Mesothelial cell of epicardium (in vitro differentiated cells): ENCODE data around the gene SGCG. TPM values are rescaled to one million over a fixed set of nuclear protein-coding genes. Genes with fewer than 3 reads are reported as not detected.
"Not testable (repeated sequence)": the region's sequence is repeated elsewhere in the genome, so short reads cannot be mapped to it uniquely, and the experiment has no call there.

Source experiments
- DNase-seq, 2 experiments: peaks; one replicate each; pipeline ENCODE4 v3.0.0; 2021; ENCODE audit warnings: low spot score in 2 of 2; ENCODE audit not compliant: unreplicated experiment in 2 of 2
- H3K27ac Mint-ChIP-seq: 2 replicates; pipeline ENCODE4 v1.8.0; 2021; ENCODE audit warnings: mixed read lengths
- H3K27me3 Mint-ChIP-seq: 2 replicates; pipeline ENCODE4 v1.8.0; 2021; ENCODE audit warnings: low read depth, mixed read lengths
- H3K36me3 Mint-ChIP-seq: 2 replicates; pipeline ENCODE4 v1.8.0; 2021; ENCODE audit warnings: mixed read lengths
- H3K4me1 Mint-ChIP-seq: 2 replicates; pipeline ENCODE4 v1.8.0; 2021; ENCODE audit warnings: mixed read lengths
- H3K4me3 Mint-ChIP-seq: 2 replicates; pipeline ENCODE4 v1.8.0; 2021; ENCODE audit warnings: mild to moderate bottlenecking, moderate library complexity, mixed read lengths
- H3K9me3 Mint-ChIP-seq: 2 replicates; pipeline ENCODE4 v1.8.0; 2021; ENCODE audit warnings: mixed read lengths
- total RNA-seq: library from RNA; stranded (reverse); gene quantifications from 3 replicates; pipeline ENCODE4 v1.2.1, GENCODE V29; 2021
- TF ChIP-seq, protein P1 (sequence below): fragments of 200-600 bp; sonication (generic); IDR thresholded peaks from one replicate; pipeline ENCODE4 v1.5.0; 2021; ENCODE audit warnings: antibody characterized with exemption; ENCODE audit not compliant: unreplicated experiment

Gene SGCG
- total RNA-seq, 1 donor from 2014 or later: 12.9 TPM

DNA sequence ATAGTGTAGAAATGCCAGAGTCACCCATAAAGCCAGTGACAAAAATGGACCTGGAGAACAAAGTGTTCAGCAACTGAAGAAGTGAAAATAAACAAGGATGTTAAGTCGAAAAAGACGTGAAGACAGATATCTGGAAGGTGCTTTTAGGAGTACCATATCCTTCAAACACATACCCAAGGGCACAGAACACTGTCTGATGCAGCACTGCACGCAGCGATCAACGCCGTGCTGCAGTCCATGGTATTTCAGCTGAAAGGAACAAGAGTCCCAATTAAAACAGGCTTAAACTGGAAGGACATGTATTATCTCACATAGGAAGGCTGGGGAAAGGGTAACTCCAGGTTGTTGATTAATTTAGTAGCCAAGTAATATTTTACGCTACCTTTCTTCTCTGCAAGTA, 108.2 kb downstream of the SGCG start:
- Mint-ChIP-seq H3K4me3 (no peak overlapping the region), H3K27me3 (no peaks in the 10 kb centered on the region), H3K36me3 (peaks cover 17% of the 10 kb centered on the region), H3K9me3 (peaks cover 7% of the 10 kb centered on the region), H3K27ac (no peak overlapping the region), H3K4me1 (peaks cover 24% of the 10 kb centered on the region)
- TF ChIP-seq, protein P1, sequence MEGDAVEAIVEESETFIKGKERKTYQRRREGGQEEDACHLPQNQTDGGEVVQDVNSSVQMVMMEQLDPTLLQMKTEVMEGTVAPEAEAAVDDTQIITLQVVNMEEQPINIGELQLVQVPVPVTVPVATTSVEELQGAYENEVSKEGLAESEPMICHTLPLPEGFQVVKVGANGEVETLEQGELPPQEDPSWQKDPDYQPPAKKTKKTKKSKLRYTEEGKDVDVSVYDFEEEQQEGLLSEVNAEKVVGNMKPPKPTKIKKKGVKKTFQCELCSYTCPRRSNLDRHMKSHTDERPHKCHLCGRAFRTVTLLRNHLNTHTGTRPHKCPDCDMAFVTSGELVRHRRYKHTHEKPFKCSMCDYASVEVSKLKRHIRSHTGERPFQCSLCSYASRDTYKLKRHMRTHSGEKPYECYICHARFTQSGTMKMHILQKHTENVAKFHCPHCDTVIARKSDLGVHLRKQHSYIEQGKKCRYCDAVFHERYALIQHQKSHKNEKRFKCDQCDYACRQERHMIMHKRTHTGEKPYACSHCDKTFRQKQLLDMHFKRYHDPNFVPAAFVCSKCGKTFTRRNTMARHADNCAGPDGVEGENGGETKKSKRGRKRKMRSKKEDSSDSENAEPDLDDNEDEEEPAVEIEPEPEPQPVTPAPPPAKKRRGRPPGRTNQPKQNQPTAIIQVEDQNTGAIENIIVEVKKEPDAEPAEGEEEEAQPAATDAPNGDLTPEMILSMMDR: no peak
- no peak for DNase-seq

DNA sequence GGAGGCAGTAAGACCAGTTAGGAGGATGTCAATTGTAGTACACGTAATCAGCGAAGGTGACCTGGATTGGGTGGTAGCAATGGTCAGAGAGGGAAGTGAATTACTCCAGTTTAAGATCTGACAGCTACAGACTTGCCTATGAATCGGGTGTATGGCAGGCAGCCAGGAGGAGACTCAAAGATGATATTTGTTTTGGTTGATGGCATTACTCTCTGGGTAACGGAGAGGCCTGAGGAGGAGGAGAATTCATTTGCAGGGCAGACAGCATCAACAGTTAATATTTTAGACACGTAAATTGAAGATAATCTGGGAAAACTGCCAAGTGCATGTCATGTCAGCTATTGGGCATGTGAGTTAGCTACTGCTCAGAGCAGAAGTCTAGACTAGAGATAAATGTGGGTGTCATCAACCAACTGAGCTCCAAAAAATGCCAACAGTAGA, 109.2 kb downstream of the SGCG start:
- Mint-ChIP-seq H3K36me3 (peaks cover 9% of the 10 kb centered on the region), H3K4me1 (peaks cover 24% of the 10 kb centered on the region), H3K27me3 (no peaks in the 10 kb centered on the region), H3K9me3 (no peaks in the 10 kb centered on the region), H3K27ac (peak overlapping the region; percentile 76), H3K4me3 (no peak overlapping the region)
- peak; percentile 30 to 66 for DNase-seq
- TF ChIP-seq, protein P1: no peak

DNA sequence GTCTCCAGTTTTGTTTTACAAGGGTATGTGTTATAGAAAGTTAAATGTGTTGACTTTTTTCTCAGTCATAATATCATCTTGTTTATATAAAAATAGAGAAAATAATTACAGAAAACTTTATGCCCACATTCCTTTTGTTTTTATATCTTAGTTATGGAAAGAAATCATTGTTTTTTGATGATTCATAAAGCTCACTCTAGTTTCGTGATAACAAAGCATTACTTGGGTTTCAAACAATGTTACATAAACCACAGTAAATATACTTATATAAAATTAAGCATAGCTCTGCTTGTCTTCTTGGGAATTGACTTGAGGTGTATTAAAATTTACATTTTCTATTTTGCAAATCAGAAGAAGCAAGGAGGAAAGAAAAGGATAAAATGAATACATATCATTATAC, 111.8 kb downstream of the SGCG start:
- H3K27me3 Mint-ChIP-seq: no peaks in the 10 kb centered on the region
- no peak overlapping the region for H3K27ac Mint-ChIP-seq
- H3K36me3 Mint-ChIP-seq: peaks cover 15% of the 10 kb centered on the region
- H3K9me3 Mint-ChIP-seq: peaks cover 3% of the 10 kb centered on the region
- DNase-seq: no peak
- no peak overlapping the region for H3K4me3 Mint-ChIP-seq
- TF ChIP-seq, protein P1: no peak
- peaks cover 24% of the 10 kb centered on the region for H3K4me1 Mint-ChIP-seq

DNA sequence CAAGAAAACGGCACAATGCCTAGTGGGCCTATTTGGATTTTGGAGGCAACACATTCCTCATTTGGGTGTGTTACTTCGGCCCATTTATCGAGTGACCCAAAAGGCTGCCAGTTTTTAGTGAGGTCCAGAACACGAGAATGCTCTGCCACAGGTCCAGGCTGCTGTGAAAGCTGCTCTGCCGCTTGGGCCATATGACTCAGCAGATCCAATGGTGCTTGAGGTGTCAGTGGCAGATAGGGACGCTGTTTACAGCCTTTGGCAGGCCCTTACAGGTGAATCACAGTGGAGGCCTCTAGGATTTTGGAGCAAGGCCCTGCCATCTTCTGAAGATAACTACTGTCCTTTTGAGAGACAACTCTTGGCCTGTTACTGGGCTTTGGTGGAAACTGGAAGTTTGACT, 134.1 kb downstream of the SGCG start:
- H3K9me3 Mint-ChIP-seq: peaks cover 21% of the 10 kb centered on the region
- not testable (repeated sequence) for H3K27ac Mint-ChIP-seq, H3K27me3 Mint-ChIP-seq, DNase-seq, H3K4me3 Mint-ChIP-seq
- peaks cover 11% of the 10 kb centered on the region for H3K4me1 Mint-ChIP-seq
- H3K36me3 Mint-ChIP-seq: peaks cover 21% of the 10 kb centered on the region

DNA sequence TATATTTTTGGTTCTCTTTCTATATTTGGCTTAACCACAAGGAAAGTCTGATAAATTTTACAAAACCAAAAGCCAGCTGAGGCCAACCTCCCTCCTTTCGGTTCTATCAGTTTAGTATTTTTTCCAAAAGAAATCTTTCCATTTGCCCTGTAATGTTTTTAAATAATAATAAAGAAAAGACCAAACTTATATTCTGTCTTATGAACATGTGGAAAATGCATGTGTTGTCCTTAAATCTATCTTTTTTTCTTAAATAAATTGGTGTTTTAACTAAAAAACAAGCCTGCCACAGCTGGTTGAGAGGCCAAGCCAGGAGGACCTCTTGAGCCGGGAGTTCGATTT, 139.1 kb downstream of the SGCG start:
- Mint-ChIP-seq H3K9me3 (peaks cover 5% of the 10 kb centered on the region), H3K36me3 (peaks cover 5% of the 10 kb centered on the region), H3K27me3 (no peaks in the 10 kb centered on the region), H3K27ac (no peak overlapping the region), H3K4me3 (no peak overlapping the region), H3K4me1 (peaks cover 41% of the 10 kb centered on the region)
- no peak for DNase-seq
- TF ChIP-seq, protein P1: no peak

DNA sequence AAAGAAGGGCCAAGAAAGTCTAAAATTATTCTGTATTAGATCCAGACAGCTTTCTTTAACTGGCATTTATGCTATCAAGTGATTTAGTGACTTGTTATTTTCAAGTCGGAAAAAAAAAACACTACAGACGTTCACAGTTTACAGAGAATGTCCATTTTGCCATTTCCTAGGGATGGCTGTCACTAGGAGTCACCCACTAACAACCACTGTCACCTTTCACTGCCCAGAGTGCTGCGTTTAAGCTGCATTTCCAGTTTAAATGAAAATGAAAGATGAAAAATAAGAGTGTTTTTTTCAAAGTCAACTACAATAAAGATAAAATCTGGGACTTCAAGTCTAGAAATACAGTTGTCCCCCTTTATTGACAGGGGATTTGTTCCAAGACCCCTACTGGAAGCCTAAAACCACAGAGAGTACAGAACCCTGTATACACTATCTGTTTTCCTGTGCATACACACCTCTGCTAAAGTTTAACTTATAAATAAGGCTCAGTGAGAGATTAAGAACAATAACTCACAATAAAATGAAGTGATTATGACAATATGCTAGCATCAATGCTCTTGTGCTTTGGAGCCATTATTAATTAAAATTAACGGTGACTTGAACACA, 140.3 kb downstream of the SGCG start:
- no peak for DNase-seq
- H3K27me3 Mint-ChIP-seq: no peaks in the 10 kb centered on the region
- H3K4me1 Mint-ChIP-seq: peaks cover 41% of the 10 kb centered on the region
- peaks cover 5% of the 10 kb centered on the region for H3K9me3 Mint-ChIP-seq
- H3K4me3 Mint-ChIP-seq: peak overlapping the region; percentile 43
- peaks cover 5% of the 10 kb centered on the region for H3K36me3 Mint-ChIP-seq
- TF ChIP-seq, protein P1: no peak
- peak overlapping the region; percentile 87 for H3K27ac Mint-ChIP-seq
